Breast epithelium (tissue), 3 donors: ENCODE measurements around the gene FCGR2B.
"Not testable (repeated sequence)": the region's sequence is repeated elsewhere in the genome, so short reads cannot be mapped to it uniquely, and the experiment has no call there.

Source experiments
- POLR2A ChIP-seq: fragments of 450-650 bp; IDR thresholded peaks from one replicate; pipeline ENCODE4 v1.6.1; 2016; ENCODE audit warnings: antibody characterized with exemption, mild to moderate bottlenecking, moderate library complexity
- TF ChIP-seq, protein P1 (sequence below), 3 donors: fragments of 450-650 bp; IDR thresholded peaks; one replicate each; pipeline ENCODE4 v1.5.1; 2016 to 2017; ENCODE audit warnings: antibody characterized with exemption in 3 of 3, mild to moderate bottlenecking in 3 of 3, moderate library complexity in 3 of 3

- TF ChIP-seq, protein P1, sequence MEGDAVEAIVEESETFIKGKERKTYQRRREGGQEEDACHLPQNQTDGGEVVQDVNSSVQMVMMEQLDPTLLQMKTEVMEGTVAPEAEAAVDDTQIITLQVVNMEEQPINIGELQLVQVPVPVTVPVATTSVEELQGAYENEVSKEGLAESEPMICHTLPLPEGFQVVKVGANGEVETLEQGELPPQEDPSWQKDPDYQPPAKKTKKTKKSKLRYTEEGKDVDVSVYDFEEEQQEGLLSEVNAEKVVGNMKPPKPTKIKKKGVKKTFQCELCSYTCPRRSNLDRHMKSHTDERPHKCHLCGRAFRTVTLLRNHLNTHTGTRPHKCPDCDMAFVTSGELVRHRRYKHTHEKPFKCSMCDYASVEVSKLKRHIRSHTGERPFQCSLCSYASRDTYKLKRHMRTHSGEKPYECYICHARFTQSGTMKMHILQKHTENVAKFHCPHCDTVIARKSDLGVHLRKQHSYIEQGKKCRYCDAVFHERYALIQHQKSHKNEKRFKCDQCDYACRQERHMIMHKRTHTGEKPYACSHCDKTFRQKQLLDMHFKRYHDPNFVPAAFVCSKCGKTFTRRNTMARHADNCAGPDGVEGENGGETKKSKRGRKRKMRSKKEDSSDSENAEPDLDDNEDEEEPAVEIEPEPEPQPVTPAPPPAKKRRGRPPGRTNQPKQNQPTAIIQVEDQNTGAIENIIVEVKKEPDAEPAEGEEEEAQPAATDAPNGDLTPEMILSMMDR (IDR thresholded peaks at IDR 0.05) = not testable (repeated sequence)
- TF ChIP-seq POLR2A = not testable (repeated sequence)
These were observed 4.4 kb upstream of the FCGR2B start for GRCh38 chr1:161658524-161658923.
